Mucosa of stomach (tissue), 1 donor: ENCODE measurements around the gene PIK3R3.

Experiments
- H3K27me3 ChIP-seq: one replicate; pipeline ENCODE4 v1.7.0; 2013; ENCODE audit warnings: mild to moderate bottlenecking, low read length; ENCODE audit not compliant: control insufficient read depth, insufficient read depth
- H3K36me3 ChIP-seq: one replicate; pipeline ENCODE4 v1.7.0; 2013; ENCODE audit warnings: low read length; ENCODE audit not compliant: control insufficient read depth, insufficient read depth
- H3K4me1 ChIP-seq: one replicate; pipeline ENCODE4 v1.7.0; 2013; ENCODE audit warnings: mild to moderate bottlenecking, low read length; ENCODE audit not compliant: control insufficient read depth, insufficient read depth
- H3K4me3 ChIP-seq: one replicate; pipeline ENCODE4 v1.7.0; 2013; ENCODE audit warnings: low read length
- H3K9ac ChIP-seq: one replicate; pipeline ENCODE4 v1.7.0; 2013; ENCODE audit warnings: mild to moderate bottlenecking, low read length, moderate library complexity
- H3K9me3 ChIP-seq: one replicate; pipeline ENCODE4 v1.7.0; 2013; ENCODE audit warnings: mild to moderate bottlenecking, low read length, moderate library complexity; ENCODE audit not compliant: control insufficient read depth
- donor health status: Pancreatic carcinoma.

Gene PIK3R3

GRCh38 chr1:46118856-46119255, 13.6 kb downstream of the PIK3R3 start:
- Histone ChIP-seq H3K9ac (no peak overlapping the region), H3K4me1 (no peaks in the 10 kb centered on the region), H3K27me3 (no peaks in the 10 kb centered on the region)

GRCh38 chr1:46117810-46118494, 14.5 kb downstream of the PIK3R3 start:
- Histone ChIP-seq H3K4me1 (no peaks in the 10 kb centered on the region), H3K9me3 (no peaks in the 10 kb centered on the region), H3K4me3 (no peak overlapping the region), H3K36me3 (no peaks in the 10 kb centered on the region), H3K9ac (no peak overlapping the region), H3K27me3 (no peaks in the 10 kb centered on the region)

More at GRCh38 chr1:46118856-46119255, 13.6 kb downstream of the PIK3R3 start:
- no peak overlapping the region for H3K4me3 ChIP-seq
- no peaks in the 10 kb centered on the region for H3K36me3 ChIP-seq
- no peaks in the 10 kb centered on the region for H3K9me3 ChIP-seq

GRCh38 chr1:46114925-46115603, 17.4 kb downstream of the PIK3R3 start:
- Histone ChIP-seq H3K9me3 (no peaks in the 10 kb centered on the region), H3K36me3 (no peaks in the 10 kb centered on the region), H3K4me3 (no peak overlapping the region), H3K9ac (no peak overlapping the region), H3K4me1 (no peaks in the 10 kb centered on the region), H3K27me3 (no peaks in the 10 kb centered on the region)

- H3K4me3 ChIP-seq, result no peak overlapping the region
- H3K9ac ChIP-seq, result no peak overlapping the region
- no peaks in the 10 kb centered on the region for H3K36me3 ChIP-seq
- H3K9me3 ChIP-seq, result no peaks in the 10 kb centered on the region
- no peaks in the 10 kb centered on the region for H3K4me1 ChIP-seq
- H3K27me3 ChIP-seq, result no peaks in the 10 kb centered on the region
Measured at GRCh38 chr1:46113948-46114347, 18.5 kb downstream of the PIK3R3 start.

- Histone ChIP-seq H3K9me3 (no peaks in the 10 kb centered on the region), H3K4me1 (no peaks in the 10 kb centered on the region), H3K27me3 (no peaks in the 10 kb centered on the region), H3K9ac (no peak overlapping the region), H3K4me3 (no peak overlapping the region), H3K36me3 (no peaks in the 10 kb centered on the region)
Measured at GRCh38 chr1:46112108-46112507, 20.3 kb downstream of the PIK3R3 start.

- no peaks in the 10 kb centered on the region for H3K36me3 ChIP-seq
- H3K9ac ChIP-seq, result no peak overlapping the region
Measured at GRCh38 chr1:46110521-46110920, 21.9 kb downstream of the PIK3R3 start.

GRCh38 chr1:46102769-46103476, 29.5 kb downstream of the PIK3R3 start:
- no peaks in the 10 kb centered on the region for H3K27me3 ChIP-seq
- no peaks in the 10 kb centered on the region for H3K9me3 ChIP-seq
- no peaks in the 10 kb centered on the region for H3K4me1 ChIP-seq
- no peak overlapping the region for H3K9ac ChIP-seq
- H3K36me3 ChIP-seq, result no peaks in the 10 kb centered on the region
- H3K4me3 ChIP-seq, result no peak overlapping the region

More at GRCh38 chr1:46110521-46110920, 21.9 kb downstream of the PIK3R3 start:
- H3K4me1 ChIP-seq, result no peaks in the 10 kb centered on the region
- no peaks in the 10 kb centered on the region for H3K9me3 ChIP-seq
- no peak overlapping the region for H3K4me3 ChIP-seq
- no peaks in the 10 kb centered on the region for H3K27me3 ChIP-seq

GRCh38 chr1:46099215-46099614, 33.2 kb downstream of the PIK3R3 start:
- H3K4me3 ChIP-seq, result no peak overlapping the region
- H3K36me3 ChIP-seq, result no peaks in the 10 kb centered on the region
- H3K9ac ChIP-seq, result no peak overlapping the region
- no peaks in the 10 kb centered on the region for H3K27me3 ChIP-seq
- no peaks in the 10 kb centered on the region for H3K9me3 ChIP-seq
- H3K4me1 ChIP-seq, result no peaks in the 10 kb centered on the region

GRCh38 chr1:46098027-46098712, 34.3 kb downstream of the PIK3R3 start:
- no peaks in the 10 kb centered on the region for H3K4me1 ChIP-seq
- H3K9ac ChIP-seq, result no peak overlapping the region
- no peaks in the 10 kb centered on the region for H3K36me3 ChIP-seq
- H3K27me3 ChIP-seq, result no peaks in the 10 kb centered on the region
- no peaks in the 10 kb centered on the region for H3K9me3 ChIP-seq
- H3K4me3 ChIP-seq, result no peak overlapping the region

- no peak overlapping the region for H3K9ac ChIP-seq
- no peaks in the 10 kb centered on the region for H3K4me1 ChIP-seq
- H3K4me3 ChIP-seq, result no peak overlapping the region
- no peaks in the 10 kb centered on the region for H3K27me3 ChIP-seq
- H3K36me3 ChIP-seq, result no peaks in the 10 kb centered on the region
- no peaks in the 10 kb centered on the region for H3K9me3 ChIP-seq
Measured at GRCh38 chr1:46097149-46097472, 35.3 kb downstream of the PIK3R3 start.

GRCh38 chr1:46096269-46097148, 35.9 kb downstream of the PIK3R3 start:
- H3K4me1 ChIP-seq, result no peaks in the 10 kb centered on the region
- no peaks in the 10 kb centered on the region for H3K36me3 ChIP-seq
- no peak overlapping the region for H3K9ac ChIP-seq
- H3K4me3 ChIP-seq, result no peak overlapping the region
- no peaks in the 10 kb centered on the region for H3K27me3 ChIP-seq
- no peaks in the 10 kb centered on the region for H3K9me3 ChIP-seq
